Mucosa of stomach (tissue), 1 donor: Measurements from ENCODE around the gene ATP2A2.
"Not testable (repeated sequence)": the region's sequence is repeated elsewhere in the genome, so short reads cannot be mapped to it uniquely, and the experiment has no call there.

Source experiments
- H3K27me3 ChIP-seq: one replicate; pipeline ENCODE4 v1.7.0; 2013; ENCODE audit warnings: mild to moderate bottlenecking, low read length; ENCODE audit not compliant: control insufficient read depth, insufficient read depth
- H3K36me3 ChIP-seq: one replicate; pipeline ENCODE4 v1.7.0; 2013; ENCODE audit warnings: low read length; ENCODE audit not compliant: control insufficient read depth, insufficient read depth
- H3K4me1 ChIP-seq: one replicate; pipeline ENCODE4 v1.7.0; 2013; ENCODE audit warnings: mild to moderate bottlenecking, low read length; ENCODE audit not compliant: control insufficient read depth, insufficient read depth
- H3K4me3 ChIP-seq: one replicate; pipeline ENCODE4 v1.7.0; 2013; ENCODE audit warnings: low read length
- H3K9ac ChIP-seq: one replicate; pipeline ENCODE4 v1.7.0; 2013; ENCODE audit warnings: mild to moderate bottlenecking, low read length, moderate library complexity
- H3K9me3 ChIP-seq: one replicate; pipeline ENCODE4 v1.7.0; 2013; ENCODE audit warnings: mild to moderate bottlenecking, low read length, moderate library complexity; ENCODE audit not compliant: control insufficient read depth
- donor health status: Pancreatic carcinoma.

ATP2A2 gene

GRCh38 chr12:110367181-110367864, 86.3 kb downstream of the ATP2A2 start:
- no peaks in the 10 kb centered on the region for H3K27me3 ChIP-seq
- H3K4me1 ChIP-seq: no peaks in the 10 kb centered on the region
- no peaks in the 10 kb centered on the region for H3K36me3 ChIP-seq
- no peak overlapping the region for H3K9ac ChIP-seq
- H3K9me3 ChIP-seq: no peaks in the 10 kb centered on the region
- H3K4me3 ChIP-seq: no peak overlapping the region

- no peaks in the 10 kb centered on the region for H3K9me3 ChIP-seq
- H3K27me3 ChIP-seq: no peaks in the 10 kb centered on the region
- no peaks in the 10 kb centered on the region for H3K36me3 ChIP-seq
- H3K9ac ChIP-seq: no peak overlapping the region
- no peak overlapping the region for H3K4me3 ChIP-seq
- peaks cover 10% of the 10 kb centered on the region for H3K4me1 ChIP-seq
These were observed 88.9 kb downstream of the ATP2A2 start for GRCh38 chr12:110369992-110370391.

GRCh38 chr12:110370732-110371231, 89.7 kb downstream of the ATP2A2 start:
- H3K36me3 ChIP-seq: peaks cover under 1% of the 10 kb centered on the region
- H3K4me3 ChIP-seq: no peak overlapping the region
- no peaks in the 10 kb centered on the region for H3K27me3 ChIP-seq
- H3K9ac ChIP-seq: no peak overlapping the region
- peaks cover 10% of the 10 kb centered on the region for H3K4me1 ChIP-seq
- no peaks in the 10 kb centered on the region for H3K9me3 ChIP-seq

- H3K36me3 ChIP-seq: peaks cover 4% of the 10 kb centered on the region
These were observed 90.5 kb downstream of the ATP2A2 start for GRCh38 chr12:110371408-110372055.

GRCh38 chr12:110372056-110372425, 91.0 kb downstream of the ATP2A2 start:
- peaks cover 4% of the 10 kb centered on the region for H3K36me3 ChIP-seq
- H3K4me1 ChIP-seq: peaks cover 10% of the 10 kb centered on the region
- no peak overlapping the region for H3K9ac ChIP-seq
- H3K27me3 ChIP-seq: no peaks in the 10 kb centered on the region
- no peak overlapping the region for H3K4me3 ChIP-seq
- no peaks in the 10 kb centered on the region for H3K9me3 ChIP-seq

More at GRCh38 chr12:110371408-110372055, 90.5 kb downstream of the ATP2A2 start:
- H3K9me3 ChIP-seq: no peaks in the 10 kb centered on the region
- H3K9ac ChIP-seq: no peak overlapping the region
- no peaks in the 10 kb centered on the region for H3K27me3 ChIP-seq
- no peak overlapping the region for H3K4me3 ChIP-seq
- H3K4me1 ChIP-seq: peaks cover 10% of the 10 kb centered on the region

- peaks cover 4% of the 10 kb centered on the region for H3K36me3 ChIP-seq
These were observed 92.0 kb downstream of the ATP2A2 start for GRCh38 chr12:110373025-110373424.

GRCh38 chr12:110373425-110373824, 92.4 kb downstream of the ATP2A2 start:
- Histone ChIP-seq H3K36me3 (peaks cover 4% of the 10 kb centered on the region), H3K9me3 (no peaks in the 10 kb centered on the region), H3K4me3 (no peak overlapping the region), H3K9ac (no peak overlapping the region), H3K4me1 (peaks cover 10% of the 10 kb centered on the region), H3K27me3 (no peaks in the 10 kb centered on the region)

More at GRCh38 chr12:110373025-110373424, 92.0 kb downstream of the ATP2A2 start:
- no peak overlapping the region for H3K9ac ChIP-seq
- no peaks in the 10 kb centered on the region for H3K27me3 ChIP-seq
- H3K9me3 ChIP-seq: no peaks in the 10 kb centered on the region
- H3K4me1 ChIP-seq: peaks cover 10% of the 10 kb centered on the region
- H3K4me3 ChIP-seq: no peak overlapping the region

- Histone ChIP-seq H3K4me3 (no peak overlapping the region), H3K9me3 (no peaks in the 10 kb centered on the region), H3K4me1 (peaks cover 10% of the 10 kb centered on the region), H3K27me3 (no peaks in the 10 kb centered on the region), H3K36me3 (peaks cover 4% of the 10 kb centered on the region), H3K9ac (no peak overlapping the region)
These were observed 93.0 kb downstream of the ATP2A2 start for GRCh38 chr12:110373962-110374611.

- not testable (repeated sequence) for H3K4me3 ChIP-seq, H3K36me3 ChIP-seq, H3K9ac ChIP-seq, H3K27me3 ChIP-seq, H3K4me1 ChIP-seq, H3K9me3 ChIP-seq
These were observed 97.2 kb downstream of the ATP2A2 start for GRCh38 chr12:110378131-110378790.

- Histone ChIP-seq H3K4me3 (no peak overlapping the region), H3K9ac (no peak overlapping the region), H3K9me3 (no peaks in the 10 kb centered on the region), H3K4me1 (no peaks in the 10 kb centered on the region), H3K27me3 (no peaks in the 10 kb centered on the region), H3K36me3 (peaks cover 8% of the 10 kb centered on the region)
These were observed 98.2 kb downstream of the ATP2A2 start for GRCh38 chr12:110379197-110379596.

GRCh38 chr12:110379631-110380030, 98.6 kb downstream of the ATP2A2 start:
- Histone ChIP-seq H3K27me3 (no peaks in the 10 kb centered on the region), H3K4me1 (no peaks in the 10 kb centered on the region), H3K4me3 (no peak overlapping the region), H3K36me3 (peaks cover 8% of the 10 kb centered on the region), H3K9ac (no peak overlapping the region), H3K9me3 (no peaks in the 10 kb centered on the region)

GRCh38 chr12:110382683-110383082, 101.6 kb downstream of the ATP2A2 start:
- Histone ChIP-seq H3K9me3 (no peaks in the 10 kb centered on the region), H3K36me3 (peaks cover 12% of the 10 kb centered on the region), H3K4me1 (no peaks in the 10 kb centered on the region)

More at GRCh38 chr12:110382683-110383082, 101.6 kb downstream of the ATP2A2 start:
- no peaks in the 10 kb centered on the region for H3K27me3 ChIP-seq
- no peak overlapping the region for H3K4me3 ChIP-seq
- no peak overlapping the region for H3K9ac ChIP-seq
